Right atrium auricular region (tissue), 2 donors: ENCODE data around the gene HSD17B2. TPM values are rescaled to one million over a fixed set of nuclear protein-coding genes. Genes with fewer than 3 reads are reported as not detected.

ENCODE experiments used
- DNase-seq: peaks from one replicate; pipeline ENCODE4 v3.0.0-alpha.2; 2019; ENCODE audit warnings: low spot score
- H3K27ac ChIP-seq, 2 donors: fragments of 200-600 bp; sonication (generic); 1 replicate in 1 of 2; 2 replicates in 1 of 2; pipeline ENCODE4 v1.5.1; 2016 to 2019
- H3K27me3 ChIP-seq, 2 donors: fragments of 200-600 bp; sonication (generic); one replicate each; pipeline versions ENCODE4 v1.5.1 to v1.6.0; 2017 to 2019
- H3K36me3 ChIP-seq: fragments of 200-600 bp; sonication (generic); one replicate; pipeline ENCODE4 v1.5.1; 2016
- H3K4me1 ChIP-seq, 2 donors: fragments of 200-600 bp; sonication (generic); one replicate each; pipeline versions ENCODE4 v1.5.1 to v1.6.0; 2017 to 2019
- H3K4me3 ChIP-seq, 2 donors: fragments of 200-600 bp; sonication (generic); 1 replicate in 1 of 2; 2 replicates in 1 of 2; pipeline ENCODE4 v1.5.1; 2017 to 2019; ENCODE audit warnings: mild to moderate bottlenecking in 1 of 2, moderate library complexity in 1 of 2
- H3K9me3 ChIP-seq, 2 donors: fragments of 200-600 bp; sonication (generic); one replicate each; pipeline ENCODE4 v1.5.1; 2019
- total RNA-seq, 2 donors: library from RNA; depleted of rRNA; stranded (reverse); fragments of >200 nt; gene quantifications; one replicate each; pipeline ENCODE4 v1.1.0, GENCODE V29; 2016
- TF ChIP-seq, protein P1 (sequence below), 2 donors: fragments of 200-600 bp; sonication (generic); IDR thresholded peaks; one replicate each; pipeline ENCODE4 v1.5.1; 2019; ENCODE audit warnings: antibody characterized with exemption in 2 of 2

The HSD17B2 gene
- total RNA-seq, 2 donors from 2014 or later, result not detected

DNA sequence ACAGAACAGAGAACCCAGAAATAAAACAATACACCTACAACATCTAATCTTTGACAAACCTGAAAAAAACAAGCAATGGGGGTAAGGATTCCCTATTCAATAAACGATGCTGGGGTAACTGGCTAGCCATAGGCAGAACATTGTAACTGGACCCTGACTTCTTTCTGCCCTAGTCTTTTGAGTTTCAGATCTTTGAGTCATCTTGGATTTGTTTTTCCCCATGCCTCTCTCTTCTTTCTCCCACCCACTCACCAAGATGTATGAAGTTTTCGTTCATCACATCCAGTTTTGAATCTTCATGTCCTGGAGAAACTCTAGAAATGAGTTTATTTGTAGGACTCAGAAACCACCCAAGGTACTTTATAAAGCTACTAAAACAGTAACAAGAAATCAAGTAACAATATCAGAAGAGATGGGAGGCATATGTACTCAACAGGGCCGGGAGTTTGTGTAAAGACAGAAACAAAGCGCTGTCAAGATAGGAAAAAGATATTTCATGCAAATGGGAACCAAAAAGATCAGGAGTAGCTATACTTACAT is 39.0 kb downstream of the HSD17B2 start:
- DNase-seq, result no peak
- H3K36me3 ChIP-seq, result no peaks in the 10 kb centered on the region
- TF ChIP-seq, protein P1, sequence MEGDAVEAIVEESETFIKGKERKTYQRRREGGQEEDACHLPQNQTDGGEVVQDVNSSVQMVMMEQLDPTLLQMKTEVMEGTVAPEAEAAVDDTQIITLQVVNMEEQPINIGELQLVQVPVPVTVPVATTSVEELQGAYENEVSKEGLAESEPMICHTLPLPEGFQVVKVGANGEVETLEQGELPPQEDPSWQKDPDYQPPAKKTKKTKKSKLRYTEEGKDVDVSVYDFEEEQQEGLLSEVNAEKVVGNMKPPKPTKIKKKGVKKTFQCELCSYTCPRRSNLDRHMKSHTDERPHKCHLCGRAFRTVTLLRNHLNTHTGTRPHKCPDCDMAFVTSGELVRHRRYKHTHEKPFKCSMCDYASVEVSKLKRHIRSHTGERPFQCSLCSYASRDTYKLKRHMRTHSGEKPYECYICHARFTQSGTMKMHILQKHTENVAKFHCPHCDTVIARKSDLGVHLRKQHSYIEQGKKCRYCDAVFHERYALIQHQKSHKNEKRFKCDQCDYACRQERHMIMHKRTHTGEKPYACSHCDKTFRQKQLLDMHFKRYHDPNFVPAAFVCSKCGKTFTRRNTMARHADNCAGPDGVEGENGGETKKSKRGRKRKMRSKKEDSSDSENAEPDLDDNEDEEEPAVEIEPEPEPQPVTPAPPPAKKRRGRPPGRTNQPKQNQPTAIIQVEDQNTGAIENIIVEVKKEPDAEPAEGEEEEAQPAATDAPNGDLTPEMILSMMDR (IDR thresholded peaks at IDR 0.05), result no peak
- H3K27ac ChIP-seq, result no peak overlapping the region
- no peaks in the 10 kb centered on the region for H3K27me3 ChIP-seq
- H3K9me3 ChIP-seq, result peaks cover 0 to 14% of the 10 kb centered on the region in 2 donors
- H3K4me1 ChIP-seq, result no peaks in the 10 kb centered on the region
- H3K4me3 ChIP-seq, result no peak overlapping the region

DNA sequence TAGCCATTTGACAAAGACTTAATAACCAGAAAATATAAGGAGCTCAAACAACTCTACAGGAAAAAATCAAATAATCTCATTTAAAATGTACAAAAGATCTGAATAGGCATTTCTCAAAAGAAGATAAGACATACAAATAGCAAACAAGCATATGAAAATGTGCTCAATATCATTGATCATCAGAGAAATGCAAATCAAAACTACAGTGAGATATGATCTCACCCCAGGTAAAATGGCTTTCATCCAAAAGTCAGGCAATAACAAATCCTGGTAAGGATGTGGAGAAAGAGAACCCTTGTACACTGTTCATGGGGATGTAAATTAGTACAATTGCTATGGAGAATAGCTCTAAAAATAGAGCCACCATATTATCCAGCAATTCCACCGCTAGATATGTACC is 43.1 kb downstream of the HSD17B2 start:
- H3K27me3 ChIP-seq, result no peaks in the 10 kb centered on the region
- H3K9me3 ChIP-seq, result peaks cover 0 to 17% of the 10 kb centered on the region in 2 donors
- H3K4me1 ChIP-seq, result no peaks in the 10 kb centered on the region
- H3K4me3 ChIP-seq, result no peak overlapping the region
- DNase-seq, result no peak
- TF ChIP-seq, protein P1 (IDR thresholded peaks at IDR 0.05), result no peak
- no peak overlapping the region for H3K27ac ChIP-seq
- no peaks in the 10 kb centered on the region for H3K36me3 ChIP-seq

DNA sequence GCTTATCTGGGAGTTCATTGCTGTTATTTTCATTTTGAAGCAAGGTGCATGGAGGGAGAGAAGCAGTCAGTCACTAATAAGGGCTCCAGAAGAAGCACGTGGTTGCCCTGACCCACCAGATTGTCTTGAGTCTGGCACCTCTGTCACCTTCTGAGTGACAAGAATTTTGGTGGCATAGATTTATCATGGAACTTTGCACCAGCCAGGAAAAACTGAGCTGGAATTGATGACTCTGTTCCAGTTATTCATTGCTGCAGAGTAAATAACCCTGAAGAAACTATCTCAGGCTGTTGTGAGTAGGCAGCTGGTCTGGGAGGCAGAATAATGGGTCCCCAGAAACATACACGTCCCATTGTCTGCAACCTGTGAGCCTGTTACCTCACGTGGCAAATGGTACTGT is 44.8 kb downstream of the HSD17B2 start:
- Histone ChIP-seq H3K36me3 (no peaks in the 10 kb centered on the region), H3K4me3 (no peak overlapping the region), H3K4me1 (no peaks in the 10 kb centered on the region), H3K27ac (no peak overlapping the region), H3K9me3 (peaks cover 0 to 17% of the 10 kb centered on the region in 2 donors), H3K27me3 (no peaks in the 10 kb centered on the region)
- TF ChIP-seq, protein P1 (IDR thresholded peaks at IDR 0.05), result no peak
- DNase-seq, result no peak

DNA sequence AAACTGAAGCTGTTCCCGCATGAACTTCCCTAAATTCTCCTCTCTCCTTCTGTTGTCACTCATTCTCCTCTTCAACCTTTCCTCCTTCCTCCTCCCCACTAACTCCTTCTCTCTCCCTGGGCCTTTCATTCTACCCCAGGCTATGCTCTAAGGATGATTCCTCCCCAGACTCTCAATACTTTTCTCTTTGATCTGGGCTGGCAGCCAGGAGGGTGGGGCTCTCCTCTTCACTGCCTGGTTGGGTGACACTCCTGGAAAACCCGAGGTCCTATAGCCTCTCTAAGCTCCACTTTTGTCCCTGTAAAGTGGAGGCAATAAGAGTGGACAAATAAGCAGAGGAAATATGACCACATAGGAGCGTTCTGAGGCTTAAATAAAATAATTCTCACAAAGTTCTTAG is 46.2 kb downstream of the HSD17B2 start:
- DNase-seq, result no peak
- Histone ChIP-seq H3K36me3 (no peaks in the 10 kb centered on the region), H3K27ac (no peak overlapping the region), H3K9me3 (peaks cover 0 to 11% of the 10 kb centered on the region in 2 donors), H3K4me3 (no peak overlapping the region), H3K4me1 (no peaks in the 10 kb centered on the region), H3K27me3 (no peaks in the 10 kb centered on the region)
- TF ChIP-seq, protein P1 (IDR thresholded peaks at IDR 0.05), result no peak

DNA sequence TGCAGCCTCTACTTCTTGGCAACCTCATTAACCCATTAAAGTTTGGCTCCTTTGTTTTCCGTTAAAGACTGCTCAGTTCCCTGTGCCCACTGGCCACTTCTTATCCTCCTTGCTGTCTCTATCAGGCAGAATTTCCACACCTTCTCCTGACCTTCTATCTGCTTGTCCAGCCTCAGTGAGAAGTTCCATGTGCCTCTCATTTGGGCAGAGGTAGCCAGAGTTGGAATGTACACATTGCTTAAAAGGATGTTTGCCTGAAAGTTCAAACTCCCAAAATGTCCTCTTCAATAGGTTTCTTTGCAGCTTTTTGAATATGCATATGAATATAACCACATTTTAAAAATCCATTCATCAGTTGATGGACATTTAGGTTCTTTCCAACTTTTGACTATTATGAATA is 47.0 kb downstream of the HSD17B2 start:
- H3K36me3 ChIP-seq, result no peaks in the 10 kb centered on the region
- H3K4me3 ChIP-seq, result no peak overlapping the region
- H3K9me3 ChIP-seq, result peaks cover 0 to 11% of the 10 kb centered on the region in 2 donors
- no peak for DNase-seq
- TF ChIP-seq, protein P1 (IDR thresholded peaks at IDR 0.05), result no peak
- no peaks in the 10 kb centered on the region for H3K27me3 ChIP-seq
- no peak overlapping the region for H3K27ac ChIP-seq
- H3K4me1 ChIP-seq, result no peaks in the 10 kb centered on the region
